HCT116 (cell line): ENCODE results near the gene ZBTB8B. TPM values are rescaled to one million over a fixed set of nuclear protein-coding genes. Genes with fewer than 3 reads are reported as not detected.

Experiments used
- ATAC-seq: fragments of 200-7000 bp; cut with Tn5 transposase; 2 replicates; pipeline ENCODE4 v1.9.1; 2020; ENCODE audit warnings: mild to moderate bottlenecking, moderate library complexity
- BruUV-seq: library from RNA; stranded (reverse); fragments of 400-500 nt; replicated peaks from 2 replicates; lab custom pipeline; 2021; lab: Mats Ljungman, UMichigan
- CTCF ChIA-PET: fragments of 300-600 bp; sonication (Branson Sonifier 250); formaldehyde crosslinking; loops from one replicate; lab custom pipeline; 2021; ENCODE audit warnings: antibody characterized with exemption; lab: Charles Lee
- POLR2A ChIA-PET: fragments of 300-600, 350-600 bp; sonication (Branson Sonifier 250); formaldehyde crosslinking; loops from one replicate; lab custom pipeline; 2021; ENCODE audit warnings: antibody characterized with exemption; lab: Charles Lee
- RAD21 ChIA-PET, 2 experiments: fragments of 300-600 bp; sonication (Branson Sonifier 250); formaldehyde crosslinking; loops; one replicate each; lab custom pipeline; 2023; ENCODE audit warnings: low total read pairs in 2 of 2; ENCODE audit not compliant: uncharacterized antibody in 2 of 2, unreplicated experiment in 2 of 2, low non-redundant PET in 1 of 2; lab: Charles Lee
- DNase-seq: peaks from one replicate; pipeline ENCODE4 v3.0.0-alpha.2; 2010; ENCODE audit warnings: low read depth, low spot score
- H2AFZ ChIP-seq: fragments of 200-600 bp; shearing (Covaris generic), sonication (generic); 2 replicates; pipeline ENCODE4 v1.6.1; 2017; ENCODE audit warnings: low read depth, mixed run types, mixed read lengths, antibody characterized with exemption, low read length; ENCODE audit not compliant: poor library complexity, severe bottlenecking
- H3K27ac ChIP-seq: 2 replicates; pipeline ENCODE4 v1.5.1; 2012; ENCODE audit warnings: low read depth, low read length
- H3K27me3 ChIP-seq: fragments of 200-600 bp; sonication (generic); 2 replicates; pipeline ENCODE4 v1.6.1; 2016; ENCODE audit warnings: mixed run types, low read length, mixed read lengths; ENCODE audit not compliant: insufficient read depth
- H3K36me3 ChIP-seq, 2 experiments: fragments of 200-500 bp in 1 of 2; fragments of 200-600 bp in 1 of 2; sonication (Bioruptor generic) in 1 of 2; sonication (generic) in 1 of 2; 2 replicates each; pipeline versions ENCODE4 v1.5.1 to v1.6.1; 2014 to 2016; ENCODE audit warnings: low read length in 2 of 2, inconsistent platforms in 1 of 2, mixed read lengths in 1 of 2, mixed run types in 1 of 2; ENCODE audit not compliant: insufficient read depth in 2 of 2, control insufficient read depth in 1 of 2
- H3K4me1 ChIP-seq, 2 experiments: fragments of 200-600 bp in 1 of 2; sonication (generic) in 1 of 2; 2 replicates each; pipeline versions ENCODE4 v1.5.1 to v1.6.1; 2012 to 2017; ENCODE audit warnings: low read length in 2 of 2, inconsistent platforms in 1 of 2, mild to moderate bottlenecking in 1 of 2, mixed read lengths in 1 of 2, mixed run types in 1 of 2, moderate library complexity in 1 of 2; ENCODE audit not compliant: insufficient read depth in 2 of 2, control insufficient read depth in 1 of 2
- H3K4me2 ChIP-seq: fragments of 200-600 bp; sonication (generic); 2 replicates; pipeline ENCODE4 v1.6.1; 2017; ENCODE audit warnings: mixed run types, low read length, mixed read lengths
- H3K4me3 ChIP-seq, 2 experiments: fragments of 200-600 bp in 1 of 2; sonication (generic) in 1 of 2; replicated peaks in 1 of 2; 2 replicates each; pipeline ENCODE4 v1.5.1; 2011 to 2016; ENCODE audit warnings: low read length in 2 of 2, control low read depth in 1 of 2, low read depth in 1 of 2, mild to moderate bottlenecking in 1 of 2, mixed read lengths in 1 of 2, mixed run types in 1 of 2
- H3K79me2 ChIP-seq: fragments of 200-600 bp; sonication (generic); 2 replicates; pipeline ENCODE4 v1.6.1; 2017; ENCODE audit warnings: mild to moderate bottlenecking, mixed run types, low read length, moderate library complexity, mixed read lengths; ENCODE audit not compliant: insufficient read depth
- H3K9ac ChIP-seq: fragments of 200-600 bp; sonication (generic); 2 replicates; pipeline ENCODE4 v1.6.1; 2016; ENCODE audit warnings: low read length, mixed read lengths
- H3K9me2 ChIP-seq: fragments of 200-600 bp; sonication (generic), shearing (Covaris generic); 2 replicates; pipeline ENCODE4 v1.6.1; 2017; ENCODE audit warnings: mixed run types, mild to moderate bottlenecking, moderate library complexity; ENCODE audit not compliant: insufficient read depth
- H3K9me3 ChIP-seq, 2 experiments: fragments of 200-500 bp in 1 of 2; fragments of 200-600 bp in 1 of 2; sonication (Bioruptor generic) in 1 of 2; sonication (generic) in 1 of 2; 2 replicates each; pipeline ENCODE4 v1.6.1; 2014 to 2017; ENCODE audit warnings: low read length in 2 of 2, mixed read lengths in 2 of 2, inconsistent platforms in 1 of 2, low read depth in 1 of 2, mild to moderate bottlenecking in 1 of 2, mixed run types in 1 of 2, moderate library complexity in 1 of 2; ENCODE audit not compliant: control insufficient read depth in 1 of 2, insufficient read depth in 1 of 2
- H4K20me1 ChIP-seq: fragments of 200-600 bp; sonication (generic), shearing (Covaris generic); 2 replicates; pipeline ENCODE4 v1.6.1; 2017; ENCODE audit warnings: mixed run types, mild to moderate bottlenecking, moderate library complexity; ENCODE audit not compliant: insufficient read depth
- EZH2 ChIP-seq: fragments of 200-600 bp; sonication (generic); IDR thresholded peaks from 2 replicates; pipeline ENCODE4 v1.6.1; 2017; ENCODE audit warnings: antibody characterized with exemption, mixed run types
- FOSL1 ChIP-seq: IDR thresholded peaks from 2 replicates; pipeline ENCODE4 v1.6.1; 2012; ENCODE audit warnings: low read depth
- POLR2A ChIP-seq: IDR thresholded peaks from 2 replicates; pipeline ENCODE4 v1.7.0; 2011; ENCODE audit warnings: borderline replicate concordance; ENCODE audit not compliant: insufficient read depth, insufficient read length; ENCODE audit errors: extremely low read depth
- POLR2AphosphoS5 ChIP-seq: IDR thresholded peaks from 2 replicates; pipeline ENCODE4 v1.6.1; 2011; ENCODE audit warnings: mild to moderate bottlenecking, low read depth, low read length, moderate library complexity
- TCF7L2 ChIP-seq: IDR thresholded peaks from 2 replicates; pipeline ENCODE4 v1.7.0; 2011; ENCODE audit warnings: borderline replicate concordance, inconsistent platforms; ENCODE audit not compliant: insufficient read depth, insufficient read length; ENCODE audit errors: extremely low read depth
- ZFX ChIP-seq: fragments of 450-650 bp; IDR thresholded peaks from 2 replicates; pipeline ENCODE4 v1.6.1; 2017
- intact Hi-C: fragments of 100-400 bp; cut with micrococcal nuclease; formaldehyde crosslinking; loops from 2 replicates; pipeline ENCODE4 v1.10.0; 2022
- total RNA-seq: library from RNA; stranded (reverse); gene quantifications from one replicate; pipeline ENCODE4 v1.2.1, GENCODE V29; 2021; ENCODE audit not compliant: unreplicated experiment
- TF ChIP-seq, protein P1 (sequence below): IDR thresholded peaks from 2 replicates; pipeline ENCODE4 v1.6.1; 2012

Gene ZBTB8B
- total RNA-seq, 1 experiment from 2014 or later: 0.25 TPM

DNA sequence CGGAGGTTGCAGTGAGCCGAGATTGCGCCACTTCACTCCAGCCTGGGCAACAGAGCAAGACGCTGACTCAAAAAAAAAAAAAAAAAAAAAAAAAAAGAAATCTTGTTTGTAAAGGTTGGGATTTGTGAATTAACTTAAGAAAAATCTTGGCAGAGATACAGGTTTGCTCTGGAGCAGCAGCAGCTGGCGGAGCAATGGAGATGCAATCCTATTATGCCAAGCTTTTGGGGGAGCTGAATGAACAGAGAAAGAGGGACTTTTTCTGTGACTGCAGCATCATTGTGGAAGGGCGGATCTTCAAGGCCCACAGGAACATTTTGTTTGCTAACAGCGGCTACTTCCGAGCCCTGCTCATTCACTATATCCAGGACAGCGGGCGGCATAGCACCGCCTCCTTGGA lies 5.6 kb downstream of the ZBTB8B start:
- Histone ChIP-seq H3K9me3 (no peaks in the 10 kb centered on the region), H4K20me1 (no peaks in the 10 kb centered on the region), H3K27me3 (no peaks in the 10 kb centered on the region), H3K79me2 (no peaks in the 10 kb centered on the region), H3K4me1 (peaks cover 0 to 1% of the 10 kb centered on the region in 2 experiments; a peak in 1 of 4 replicates), H3K4me2 (no peak overlapping the region), H3K36me3 (no peaks in the 10 kb centered on the region), H2AFZ (no peak overlapping the region), H3K9me2 (no peaks in the 10 kb centered on the region), H3K9ac (no peak overlapping the region), H3K4me3 (no peak overlapping the region), H3K27ac (no peak overlapping the region)
- TF ChIP-seq POLR2AphosphoS5 (no peak), EZH2 (no peak), FOSL1 (no peak), POLR2A (no peak), TCF7L2 (no peak)
- TF ChIP-seq, protein P1, sequence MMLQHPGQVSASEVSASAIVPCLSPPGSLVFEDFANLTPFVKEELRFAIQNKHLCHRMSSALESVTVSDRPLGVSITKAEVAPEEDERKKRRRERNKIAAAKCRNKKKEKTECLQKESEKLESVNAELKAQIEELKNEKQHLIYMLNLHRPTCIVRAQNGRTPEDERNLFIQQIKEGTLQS: no peak
- no TSS peak for BruUV-seq
- no peak for ATAC-seq
- DNase-seq: no peak
- ChIA-PET RAD21 (no interaction called here), CTCF (no interaction called here), POLR2A (no interaction called here)
- intact Hi-C loops: no loop called here

DNA sequence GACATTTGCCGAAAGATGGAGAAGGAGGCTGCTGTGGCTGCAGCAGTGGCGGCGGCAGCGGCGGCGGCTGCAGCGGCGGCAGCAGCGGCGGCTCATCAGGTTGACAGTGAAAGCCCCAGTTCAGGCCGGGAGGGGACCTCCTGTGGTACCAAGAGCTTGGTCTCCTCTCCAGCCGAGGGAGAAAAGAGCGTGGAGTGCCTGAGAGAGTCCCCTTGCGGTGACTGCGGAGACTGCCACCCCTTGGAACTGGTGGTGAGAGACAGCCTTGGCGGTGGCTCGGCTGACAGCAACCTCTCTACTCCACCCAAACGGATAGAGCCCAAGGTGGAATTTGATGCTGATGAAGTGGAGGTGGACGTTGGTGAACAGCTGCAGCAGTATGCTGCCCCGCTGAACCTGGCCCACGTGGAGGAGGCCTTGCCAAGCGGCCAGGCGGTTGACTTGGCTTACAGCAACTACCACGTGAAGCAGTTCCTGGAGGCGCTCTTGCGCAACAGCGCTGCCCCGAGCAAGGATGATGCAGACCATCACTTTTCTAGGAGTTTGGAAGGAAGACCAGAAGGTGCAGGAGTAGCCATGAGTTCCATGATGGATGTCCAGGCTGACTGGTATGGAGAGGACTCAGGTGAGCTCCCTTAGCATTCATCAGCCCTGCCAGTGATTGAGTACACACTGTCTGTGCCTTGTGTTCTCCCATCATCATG lies 6.3 kb downstream of the ZBTB8B start:
- no peaks in the 10 kb centered on the region for H3K4me1 ChIP-seq
- no peaks in the 10 kb centered on the region for H4K20me1 ChIP-seq
- no peaks in the 10 kb centered on the region for H3K27me3 ChIP-seq
- BruUV-seq: no TSS peak
- H3K9ac ChIP-seq: no peak overlapping the region
- H3K4me3 ChIP-seq: no peak overlapping the region
- H3K4me2 ChIP-seq: no peak overlapping the region
- intact Hi-C loops: no loop called here
- H2AFZ ChIP-seq: no peak overlapping the region
- no peaks in the 10 kb centered on the region for H3K79me2 ChIP-seq
- RAD21 ChIA-PET: no interaction called here
- CTCF ChIA-PET: no interaction called here
- H3K27ac ChIP-seq: no peak overlapping the region
- POLR2A ChIA-PET: no interaction called here
- no peaks in the 10 kb centered on the region for H3K36me3 ChIP-seq
- H3K9me2 ChIP-seq: no peaks in the 10 kb centered on the region
- ATAC-seq (no peak), DNase-seq (no peak)
- no peak for TF ChIP-seq ZFX
- H3K9me3 ChIP-seq: no peaks in the 10 kb centered on the region
